NB4 (cell line): ENCODE data around the gene TFF2.

Experiments used
- DNase-seq: peaks from one replicate; pipeline ENCODE4 v3.0.0; 2010; ENCODE audit warnings: low read depth
- H3K4me3 ChIP-seq: one replicate; pipeline ENCODE4 v1.5.1; 2011; ENCODE audit warnings: mild to moderate bottlenecking, low read depth, low read length, moderate library complexity
- CTCF ChIP-seq: IDR thresholded peaks from one replicate; pipeline ENCODE4 v1.5.1; 2012; ENCODE audit warnings: low read depth, low read length
- MYC ChIP-seq: IDR thresholded peaks from 2 replicates; pipeline ENCODE4 v1.6.1; 2011; ENCODE audit warnings: low read depth, low read length
- POLR2A ChIP-seq: IDR thresholded peaks from 2 replicates; pipeline ENCODE4 v1.6.1; 2011; ENCODE audit warnings: mild to moderate bottlenecking; ENCODE audit not compliant: insufficient read length; ENCODE audit errors: extremely low read depth
- TF ChIP-seq, protein P1 (sequence below): IDR thresholded peaks from 2 replicates; pipeline ENCODE4 v1.6.1; 2011; ENCODE audit warnings: low read depth, low read length

TFF2 gene

DNA sequence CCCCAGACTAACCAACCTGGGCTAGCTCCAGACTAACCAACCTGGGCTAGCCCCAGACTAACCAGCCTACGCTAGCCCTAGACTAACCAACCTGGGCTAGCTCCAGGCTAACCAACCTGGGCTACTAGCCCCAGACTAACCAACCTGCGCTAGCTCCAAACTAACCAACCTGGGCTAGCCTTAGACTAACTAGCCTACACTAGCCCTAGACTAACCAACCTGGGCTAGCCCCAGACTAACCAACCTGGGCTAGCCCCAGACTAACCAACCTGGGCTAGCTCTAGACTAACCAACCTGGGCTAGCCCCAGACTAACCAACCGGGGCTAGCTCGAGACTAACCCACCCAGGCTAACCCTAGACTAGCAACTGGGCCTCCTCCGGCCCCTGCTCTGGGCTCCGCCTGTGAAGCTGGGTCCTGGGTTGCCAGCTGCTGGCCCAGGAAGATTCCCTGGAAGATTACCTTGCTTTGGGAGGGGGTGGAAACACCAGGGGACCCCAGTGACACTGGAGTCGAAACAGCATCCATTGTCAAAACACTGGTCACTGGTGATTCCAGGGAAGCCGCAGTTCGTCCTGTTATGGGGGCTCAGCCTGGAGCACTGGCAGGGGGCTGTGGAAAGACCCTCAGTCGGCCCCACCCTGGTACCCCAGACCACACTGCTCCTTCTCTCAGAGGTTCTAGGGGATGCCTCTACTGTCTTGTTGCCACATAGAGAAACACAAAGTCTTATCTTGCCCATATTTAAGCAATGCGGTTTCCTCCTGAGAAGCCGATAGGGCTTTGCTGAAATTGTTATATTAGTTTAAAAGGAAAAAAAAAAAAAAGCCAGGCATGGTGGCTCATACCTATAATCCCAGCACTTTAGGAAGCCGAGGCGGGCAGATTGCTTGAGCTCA, 1.1 kb downstream of the TFF2 start:
- DNase-seq, result no peak
- H3K4me3 ChIP-seq, result no peak overlapping the region
- TF ChIP-seq, protein P1, sequence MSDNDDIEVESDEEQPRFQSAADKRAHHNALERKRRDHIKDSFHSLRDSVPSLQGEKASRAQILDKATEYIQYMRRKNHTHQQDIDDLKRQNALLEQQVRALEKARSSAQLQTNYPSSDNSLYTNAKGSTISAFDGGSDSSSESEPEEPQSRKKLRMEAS, result no peak
- TF ChIP-seq MYC, result no peak
- no peak for TF ChIP-seq POLR2A
- TF ChIP-seq CTCF, result no peak

GRCh38 chr21:42348762-42349161, 2.0 kb downstream of the TFF2 start:
- TF ChIP-seq, protein P1, result no peak
- TF ChIP-seq CTCF (no peak), POLR2A (no peak), MYC (no peak)
- DNase-seq, result no peak
- no peak overlapping the region for H3K4me3 ChIP-seq

GRCh38 chr21:42347601-42348327, 3.0 kb downstream of the TFF2 start:
- TF ChIP-seq, protein P1, result no peak
- TF ChIP-seq POLR2A (no peak), MYC (no peak), CTCF (no peak)
- no peak overlapping the region for H3K4me3 ChIP-seq
- no peak for DNase-seq

DNA sequence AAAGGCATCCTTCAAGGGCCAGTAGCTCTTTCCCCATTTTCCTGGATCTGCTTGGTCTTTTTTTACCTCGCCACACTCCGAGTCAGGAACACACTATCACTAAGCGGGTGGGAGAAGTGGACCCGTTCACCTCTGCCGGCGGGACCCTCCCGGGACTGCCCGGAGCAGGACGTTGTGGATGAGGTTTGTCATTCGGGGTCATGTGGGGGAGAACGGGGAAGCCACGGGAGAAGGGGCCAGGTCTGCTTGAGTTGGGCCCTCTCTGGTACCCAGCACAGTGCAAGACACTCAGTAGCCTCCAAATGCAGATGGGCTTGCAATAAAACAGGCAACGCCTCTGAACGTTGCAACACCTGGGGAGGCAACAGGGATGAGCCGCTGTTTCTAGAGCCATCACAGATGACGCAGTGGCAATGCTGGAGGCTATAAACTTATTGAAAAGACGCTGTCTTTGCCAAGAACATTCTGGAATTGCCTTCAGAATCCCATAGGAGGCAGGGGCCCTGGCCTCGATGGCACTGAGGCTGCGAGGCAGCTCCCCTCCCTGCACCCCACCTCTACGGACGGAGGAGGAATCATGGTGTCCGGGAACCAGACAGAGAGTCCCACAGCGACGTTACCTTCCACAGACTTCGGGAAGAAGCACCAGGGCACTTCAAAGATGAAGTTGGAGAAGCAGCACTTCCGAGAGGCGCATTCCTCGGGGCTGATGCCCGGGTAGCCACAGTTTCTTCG, 3.8 kb downstream of the TFF2 start:
- no peak overlapping the region for H3K4me3 ChIP-seq
- TF ChIP-seq MYC (no peak), POLR2A (no peak), CTCF (no peak)
- TF ChIP-seq, protein P1, result no peak
- DNase-seq, result no peak

DNA sequence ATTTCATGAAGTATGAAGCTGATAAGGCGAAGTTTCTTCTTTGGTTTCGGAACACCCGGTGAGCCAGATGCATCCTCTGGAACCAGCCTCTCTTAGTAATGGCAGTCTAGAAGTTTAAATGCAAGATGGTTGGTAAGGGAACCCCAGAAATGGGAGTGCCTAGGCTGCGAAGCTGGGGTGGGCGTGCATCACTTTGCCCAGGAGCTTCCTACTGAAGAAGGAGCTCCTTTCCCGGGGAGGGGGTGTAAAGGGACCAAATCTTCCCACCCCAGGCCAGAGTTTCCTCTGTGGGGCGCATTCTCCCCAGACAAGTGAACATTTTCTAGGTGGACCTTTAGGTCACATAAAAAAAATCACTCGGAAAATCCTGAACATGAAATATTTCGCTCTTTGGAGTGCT, 4.4 kb downstream of the TFF2 start:
- H3K4me3 ChIP-seq, result no peak overlapping the region
- TF ChIP-seq POLR2A (no peak), MYC (no peak), CTCF (no peak)
- TF ChIP-seq, protein P1, result no peak
- DNase-seq, result no peak
